Measurements from ENCODE around the gene RIPK4.
A peak's percentile ranks its signal among the peaks of the same experiment; 100 is the strongest.

The RIPK4 gene

DNA sequence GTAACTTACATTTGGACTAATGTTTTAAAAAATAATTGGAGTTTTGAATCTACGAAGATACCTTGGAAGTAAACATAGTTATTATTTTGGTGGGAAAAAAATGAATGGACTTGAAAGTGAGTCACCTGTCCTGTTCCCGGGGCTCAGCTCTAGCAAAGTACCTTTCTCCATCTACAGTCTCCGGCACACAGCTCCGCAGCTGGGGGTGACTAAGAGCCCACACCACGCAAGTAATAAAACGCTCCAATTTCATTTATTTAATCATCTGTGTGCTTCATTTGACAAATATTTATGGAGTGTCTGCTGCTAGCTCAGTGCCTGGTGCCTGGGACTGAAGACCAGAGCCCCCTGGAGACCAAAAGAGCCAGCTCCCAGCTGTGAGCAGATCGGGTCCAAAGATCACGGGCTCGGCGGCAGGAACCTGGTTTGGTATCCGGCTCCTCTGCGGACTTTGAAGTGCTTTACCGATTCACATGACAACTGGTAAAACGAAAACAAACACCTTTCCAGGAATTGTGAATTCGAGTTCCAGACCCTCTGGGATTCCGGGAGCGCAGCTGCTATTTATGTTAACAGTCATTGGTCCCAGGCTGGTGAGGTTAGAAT lies 1.7 kb upstream of the RIPK4 start:
- DNase-seq: peak; percentile 50

DNA sequence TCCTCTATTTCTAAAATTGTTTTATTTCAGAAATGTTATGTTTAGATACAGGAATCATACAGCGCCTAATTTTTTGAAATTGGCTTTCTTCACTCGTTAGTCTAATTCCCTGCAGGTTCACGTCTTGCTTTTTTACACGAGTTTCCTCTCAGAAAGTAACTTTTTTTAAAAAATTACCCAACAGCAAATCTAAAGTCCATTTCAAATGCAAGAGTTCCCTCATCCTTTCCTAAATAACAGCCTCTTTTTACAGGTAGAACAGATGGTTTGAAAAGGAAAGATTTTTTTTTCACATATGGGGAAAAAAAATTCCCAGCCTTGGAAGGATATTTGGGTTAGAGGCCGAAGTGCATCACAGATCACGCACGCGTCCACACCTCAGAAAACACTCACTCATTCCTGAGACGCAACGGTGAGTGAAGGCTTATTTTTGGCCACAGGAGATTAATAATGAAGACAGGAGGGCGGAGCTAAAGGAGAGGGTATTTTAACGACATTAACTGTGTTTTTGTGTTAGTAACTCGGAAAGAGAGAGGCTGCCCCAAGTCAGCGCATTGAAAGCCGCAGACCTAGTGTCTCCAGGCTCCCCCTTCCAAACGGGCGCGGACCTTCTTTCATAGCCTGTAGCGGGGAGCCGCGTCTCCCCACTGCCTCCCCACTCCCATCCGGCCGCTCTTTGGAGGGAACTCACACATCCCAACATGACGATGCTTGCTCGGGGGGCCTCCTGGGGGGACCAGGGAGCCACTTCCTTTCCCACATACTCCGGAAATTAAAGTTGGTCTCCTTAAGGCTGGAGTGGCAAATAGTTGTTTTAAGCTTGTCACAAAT lies 969 bp upstream of the RIPK4 start:
- no peak for DNase-seq

DNA sequence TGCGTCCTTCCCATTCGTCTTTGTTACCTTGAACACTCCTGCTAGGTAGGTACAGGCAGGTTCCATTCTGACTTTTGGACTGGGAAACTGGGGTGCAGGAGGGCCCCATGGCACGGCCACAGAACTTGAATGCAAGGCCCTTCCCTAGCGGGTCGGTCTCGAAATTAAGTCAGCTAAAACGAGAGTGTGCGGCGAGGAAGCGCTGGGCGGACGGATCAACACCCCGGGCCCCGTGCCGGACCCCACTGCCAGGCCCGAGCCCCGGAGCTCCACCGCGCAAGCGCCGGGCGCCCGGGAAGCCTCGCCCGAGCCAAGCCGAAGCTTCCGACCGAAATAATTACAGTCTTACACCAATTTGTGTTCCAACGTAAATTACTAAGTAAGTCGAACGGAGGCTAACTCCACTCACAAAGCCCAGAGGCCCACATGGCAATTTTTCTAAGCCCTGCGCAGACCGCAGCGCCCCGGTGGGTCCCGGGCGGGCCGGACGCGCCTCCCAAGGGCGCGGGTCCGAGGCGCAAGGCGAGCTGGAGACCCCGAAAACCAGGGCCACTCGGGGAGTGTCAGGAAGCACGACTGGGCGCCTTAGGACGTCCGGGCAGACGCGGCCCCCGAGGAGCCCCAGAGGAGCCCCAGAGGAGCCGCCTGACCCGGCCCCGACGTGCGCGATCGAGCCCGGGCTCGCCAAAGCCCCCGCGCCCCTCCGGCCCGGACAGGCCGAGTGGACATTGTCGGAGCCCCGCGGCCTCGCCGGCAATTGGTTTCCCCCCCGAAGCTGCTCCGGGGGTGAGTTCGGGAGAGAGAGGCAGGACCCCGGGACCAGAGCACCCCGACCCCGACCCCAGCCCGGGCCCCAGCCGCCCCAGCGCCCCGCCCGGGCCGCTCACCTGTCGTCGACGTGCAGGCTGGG lies 624 bp downstream of the RIPK4 start:
- DNase-seq: no peak

DNA sequence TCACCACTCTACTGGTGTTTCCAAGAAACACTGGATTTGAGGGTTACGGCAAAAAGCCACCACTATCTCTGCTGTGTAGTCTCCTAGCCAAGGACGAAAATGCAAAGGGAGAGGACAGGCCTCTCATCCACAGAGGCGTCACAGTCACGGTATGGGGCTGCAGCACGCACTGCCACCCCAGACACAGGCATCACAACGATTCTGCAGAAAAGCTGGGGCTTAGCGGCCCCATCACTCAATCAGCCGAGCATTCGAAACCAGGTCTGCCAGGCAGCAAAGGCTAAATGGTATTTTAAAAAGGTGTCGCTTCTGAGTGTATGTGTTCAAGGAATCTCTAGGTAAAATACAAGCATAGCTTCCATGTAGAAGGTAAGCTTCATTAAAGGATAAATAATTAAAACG lies 1.4 kb downstream of the RIPK4 start:
- no peak for DNase-seq

DNA sequence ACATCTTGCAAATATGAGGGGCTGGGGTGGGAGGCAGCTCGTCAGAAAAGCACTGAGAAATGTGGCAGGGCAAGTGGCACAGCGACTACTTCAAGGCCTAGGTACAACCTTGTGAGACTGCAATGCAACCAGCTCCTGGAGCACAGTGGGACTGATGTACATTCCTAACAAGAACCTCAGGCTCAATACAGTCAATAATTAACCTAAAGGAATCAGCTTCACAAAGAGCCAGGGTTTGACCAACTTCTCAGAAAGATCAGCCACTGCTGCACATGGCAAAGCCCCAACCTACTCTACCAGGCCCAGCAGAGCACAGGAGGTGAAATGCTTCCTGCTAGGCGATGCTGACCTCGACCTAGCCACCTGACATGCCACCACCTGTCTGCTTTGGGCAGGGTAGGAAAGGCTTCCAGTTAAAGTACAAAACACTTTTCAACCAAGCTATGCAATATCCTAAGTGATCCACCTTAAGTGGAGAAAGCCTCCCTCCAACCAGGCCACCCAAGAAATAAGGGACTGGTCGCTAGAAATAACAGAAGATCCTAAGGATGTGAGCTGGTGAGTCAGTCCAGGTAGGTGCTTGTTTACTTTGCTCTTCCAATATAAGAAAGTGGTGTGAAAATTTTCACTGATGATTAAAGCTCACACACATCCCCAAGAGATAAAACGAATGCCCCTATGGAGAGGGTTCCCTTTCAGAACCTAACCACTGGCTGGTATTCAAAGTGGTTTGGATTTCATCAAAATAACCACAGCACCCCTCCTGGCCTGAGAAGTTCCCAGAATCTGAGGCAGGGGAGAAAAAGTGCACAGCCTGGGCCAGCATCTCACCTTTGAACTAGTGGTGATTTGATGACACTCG lies 2.1 kb downstream of the RIPK4 start:
- DNase-seq: no peak

DNA sequence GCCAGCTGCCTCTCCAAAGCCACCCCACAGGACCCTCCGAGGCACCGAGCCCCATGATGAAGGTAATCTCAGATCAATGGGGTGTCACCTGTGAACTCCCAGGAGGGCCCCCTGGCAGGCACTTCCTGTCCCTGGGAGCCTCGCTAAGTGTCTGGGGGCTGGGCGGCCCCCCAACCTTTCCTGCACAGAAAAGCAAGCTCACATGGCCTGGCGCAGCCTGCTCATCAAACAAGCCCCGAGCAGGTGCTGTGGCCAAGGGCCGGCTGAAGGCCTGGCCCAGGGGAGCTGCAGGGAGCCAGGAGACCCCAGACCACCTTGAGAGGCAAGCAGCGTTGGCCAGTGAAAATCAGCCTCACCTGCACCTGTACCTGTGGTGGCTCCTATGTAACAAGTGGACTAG lies 2.9 kb downstream of the RIPK4 start:
- DNase-seq: no peak

DNA sequence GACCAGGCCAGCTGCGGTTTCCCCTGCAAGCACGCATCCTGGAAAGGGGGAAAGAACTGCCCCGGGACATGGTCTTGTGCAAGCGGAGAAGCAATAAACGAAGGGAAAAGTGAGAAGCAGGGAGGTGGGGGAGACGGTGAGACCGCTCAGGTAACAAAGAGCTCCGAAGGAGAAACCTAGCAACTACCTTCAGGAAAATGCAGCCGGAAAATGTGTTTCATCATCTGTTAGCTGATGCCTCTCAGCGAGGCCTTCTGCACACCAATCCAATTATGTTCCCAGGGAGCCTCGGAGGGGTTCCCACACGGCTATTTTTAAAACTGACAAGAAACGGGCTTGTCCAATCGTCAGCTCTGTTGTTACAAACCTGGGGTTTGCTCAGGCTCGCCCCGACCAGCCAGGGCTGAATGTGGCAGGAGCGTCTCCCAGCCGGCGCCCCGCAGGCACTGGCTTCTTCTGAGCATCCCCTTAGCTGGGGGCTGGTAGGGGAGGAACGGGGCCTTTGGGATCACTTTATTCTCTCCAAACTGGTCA lies 3.4 kb downstream of the RIPK4 start:
- DNase-seq: no peak

DNA sequence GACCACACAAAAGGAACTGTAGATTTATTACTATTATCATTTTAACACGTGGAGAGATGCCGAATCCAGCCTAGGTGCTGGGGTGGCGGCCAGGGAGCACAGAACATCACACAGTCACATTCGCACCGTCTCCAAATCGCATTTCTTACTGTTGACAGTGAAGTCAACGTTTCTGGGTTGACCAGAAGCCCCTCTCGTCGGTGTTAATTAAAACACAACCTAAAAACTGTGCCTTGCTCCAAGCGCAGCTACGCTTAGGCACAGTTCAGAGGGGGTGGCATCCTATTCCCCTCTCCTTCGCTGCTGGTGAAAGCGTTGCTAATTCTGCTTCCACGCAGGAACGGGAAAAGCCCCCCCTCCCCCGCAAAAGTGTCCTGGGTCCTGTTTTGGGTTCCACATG lies 4.1 kb downstream of the RIPK4 start:
- no peak for DNase-seq

DNA sequence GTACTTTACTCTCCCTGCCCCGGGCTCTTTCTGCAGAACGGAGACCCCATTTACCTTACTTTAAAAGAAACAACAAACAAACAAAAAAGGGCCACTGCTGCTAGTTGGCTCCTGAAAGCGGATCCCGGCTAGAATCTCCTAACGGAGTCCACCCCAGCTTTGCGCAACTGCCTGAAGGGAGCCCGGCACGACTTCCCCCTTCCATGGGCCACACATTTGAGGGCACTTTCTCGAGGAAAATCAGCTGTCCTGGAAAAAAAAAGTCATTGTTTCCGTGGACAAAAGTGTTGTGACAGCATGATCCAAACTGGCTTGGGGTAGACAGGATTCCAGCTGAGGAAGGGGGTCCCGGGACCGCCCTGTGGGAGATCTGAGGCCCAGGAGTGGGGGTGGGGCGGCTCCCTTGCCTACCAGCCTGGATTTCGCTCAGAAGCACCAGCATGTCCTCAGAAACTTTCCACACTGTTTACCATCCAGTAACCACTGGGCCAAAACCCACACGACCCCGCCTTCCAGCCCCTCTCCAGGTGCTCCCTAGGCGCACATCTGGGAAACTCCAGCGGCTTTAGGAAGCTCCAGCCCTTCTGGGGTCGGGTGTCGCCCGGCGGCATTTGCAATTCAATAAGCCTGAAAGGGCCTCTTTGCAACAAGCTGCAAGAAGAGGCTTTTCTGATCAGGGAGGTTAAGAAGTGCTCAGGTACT lies 4.8 kb downstream of the RIPK4 start:
- DNase-seq: no peak

DNA sequence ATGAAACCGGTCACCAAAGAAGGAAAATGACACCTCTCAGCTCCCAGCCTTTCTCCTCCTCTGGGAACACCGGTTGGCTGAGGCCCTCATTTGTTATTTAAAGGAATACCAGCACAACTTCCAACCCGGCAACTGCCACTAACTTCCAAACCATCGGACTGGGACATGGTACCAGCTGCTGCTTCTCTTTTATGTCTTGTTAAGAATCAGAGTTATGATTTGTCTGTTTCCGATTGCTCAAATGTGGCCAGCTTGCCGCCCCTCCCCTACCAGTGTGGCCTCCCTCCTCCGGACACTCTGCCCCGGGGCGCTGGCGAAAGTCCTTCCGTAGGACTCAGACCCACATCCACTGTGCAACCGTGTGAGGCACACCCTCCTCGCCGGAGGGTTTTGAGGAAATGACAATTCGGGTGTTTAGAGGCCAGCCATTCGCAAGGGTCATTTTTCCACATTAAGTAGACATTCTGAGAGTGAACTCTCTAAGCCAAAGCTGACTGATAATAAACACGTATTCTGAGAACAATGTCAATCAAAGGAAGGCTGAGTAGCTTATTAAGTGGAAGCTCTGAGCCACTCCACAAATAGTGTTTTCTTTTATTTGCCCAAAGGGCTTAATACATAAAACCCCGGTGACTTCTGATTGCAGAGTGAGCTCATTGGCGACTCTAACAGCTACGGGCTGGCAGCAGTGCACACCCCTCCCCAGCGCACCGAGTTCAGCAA lies 5.5 kb downstream of the RIPK4 start:
- DNase-seq: no peak

DNA sequence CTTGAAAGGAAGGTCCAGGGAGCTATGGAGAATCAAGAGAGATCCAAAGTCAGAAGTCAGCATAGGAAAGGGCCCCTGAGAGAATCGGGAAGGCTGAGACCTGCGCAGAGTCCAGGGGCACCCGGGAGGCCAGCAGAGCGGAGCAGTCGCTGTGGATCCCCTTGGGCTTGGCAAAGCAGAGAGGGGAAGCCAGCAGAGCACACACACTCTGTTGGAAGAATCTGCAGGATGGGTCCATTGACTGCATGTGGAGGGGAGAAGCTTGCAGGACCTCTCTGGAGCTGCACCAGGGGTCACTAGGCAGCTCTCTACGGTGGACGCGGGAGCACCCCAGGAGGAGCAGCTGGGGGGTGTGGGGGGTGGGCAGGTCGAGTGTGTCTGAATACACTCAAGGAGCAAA lies 6.4 kb downstream of the RIPK4 start:
- no peak for DNase-seq

DNA sequence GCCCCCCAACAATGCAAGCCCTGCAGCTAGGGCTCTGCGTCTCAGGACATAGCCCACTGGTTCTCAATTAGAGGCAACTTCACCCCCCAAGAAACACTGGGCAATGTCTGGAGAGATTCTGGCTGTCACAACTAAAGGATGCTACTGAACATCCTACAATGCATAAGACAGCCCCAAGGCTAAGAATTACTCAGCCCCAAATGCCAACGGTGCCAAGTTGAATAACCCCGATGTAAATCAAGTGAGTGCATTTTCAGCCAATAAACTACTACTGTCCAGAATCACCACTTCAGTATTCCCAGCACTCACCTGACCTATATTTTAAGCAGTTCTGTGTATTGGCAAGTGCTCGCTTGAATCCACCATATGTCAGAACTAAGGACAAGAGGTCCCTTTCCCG lies 6.9 kb downstream of the RIPK4 start:
- DNase-seq: no peak

DNA sequence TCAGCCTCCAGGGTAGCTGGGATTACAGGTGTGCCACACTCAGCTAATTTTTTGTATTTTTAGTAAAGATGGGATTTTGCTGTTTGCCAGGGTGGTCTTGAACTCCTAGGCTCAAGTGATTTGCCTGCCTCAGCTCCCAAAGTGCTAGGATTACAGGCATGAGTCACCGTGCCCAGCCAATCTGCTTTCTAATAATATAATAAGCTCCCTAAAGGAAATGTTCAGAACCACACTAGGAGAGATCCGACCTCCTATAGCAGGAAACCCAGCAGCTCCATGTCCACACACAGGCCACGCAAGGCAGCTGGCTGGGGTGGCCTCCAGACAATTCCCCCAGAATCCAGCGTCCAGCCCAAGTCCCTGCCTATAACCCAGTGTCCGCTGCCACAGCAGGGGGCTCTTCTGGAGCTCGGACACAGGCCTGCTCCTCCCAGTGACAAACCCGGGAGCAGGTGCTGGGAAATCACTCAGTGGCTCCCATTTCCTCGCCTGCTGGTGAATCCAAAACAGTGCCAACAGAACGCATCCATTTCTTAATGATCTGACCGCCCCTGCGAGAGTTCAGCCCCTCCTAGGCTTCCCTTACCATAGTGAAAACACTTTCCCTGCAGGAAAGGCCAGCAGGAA lies 7.5 kb downstream of the RIPK4 start:
- no peak for DNase-seq

DNA sequence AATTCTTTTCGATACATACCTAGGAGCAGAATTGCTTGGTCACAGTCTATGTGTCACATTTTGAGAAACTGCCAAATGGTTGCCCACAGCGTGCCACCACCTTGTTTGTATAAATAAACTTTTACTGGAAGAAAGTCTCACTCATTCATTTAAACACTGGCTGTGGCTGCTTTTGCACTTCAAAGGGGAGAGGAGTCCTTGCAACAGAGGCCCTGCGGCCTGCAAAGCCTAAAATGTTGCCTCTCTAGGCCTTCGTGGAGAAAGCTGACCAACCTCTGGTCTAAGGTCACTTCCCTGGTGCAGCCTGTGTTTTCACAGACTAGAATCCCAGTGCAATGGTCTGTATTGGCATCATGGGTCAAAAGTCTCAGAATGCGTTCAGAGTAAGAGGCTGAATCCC lies 8.3 kb downstream of the RIPK4 start:
- no peak for DNase-seq

DNA sequence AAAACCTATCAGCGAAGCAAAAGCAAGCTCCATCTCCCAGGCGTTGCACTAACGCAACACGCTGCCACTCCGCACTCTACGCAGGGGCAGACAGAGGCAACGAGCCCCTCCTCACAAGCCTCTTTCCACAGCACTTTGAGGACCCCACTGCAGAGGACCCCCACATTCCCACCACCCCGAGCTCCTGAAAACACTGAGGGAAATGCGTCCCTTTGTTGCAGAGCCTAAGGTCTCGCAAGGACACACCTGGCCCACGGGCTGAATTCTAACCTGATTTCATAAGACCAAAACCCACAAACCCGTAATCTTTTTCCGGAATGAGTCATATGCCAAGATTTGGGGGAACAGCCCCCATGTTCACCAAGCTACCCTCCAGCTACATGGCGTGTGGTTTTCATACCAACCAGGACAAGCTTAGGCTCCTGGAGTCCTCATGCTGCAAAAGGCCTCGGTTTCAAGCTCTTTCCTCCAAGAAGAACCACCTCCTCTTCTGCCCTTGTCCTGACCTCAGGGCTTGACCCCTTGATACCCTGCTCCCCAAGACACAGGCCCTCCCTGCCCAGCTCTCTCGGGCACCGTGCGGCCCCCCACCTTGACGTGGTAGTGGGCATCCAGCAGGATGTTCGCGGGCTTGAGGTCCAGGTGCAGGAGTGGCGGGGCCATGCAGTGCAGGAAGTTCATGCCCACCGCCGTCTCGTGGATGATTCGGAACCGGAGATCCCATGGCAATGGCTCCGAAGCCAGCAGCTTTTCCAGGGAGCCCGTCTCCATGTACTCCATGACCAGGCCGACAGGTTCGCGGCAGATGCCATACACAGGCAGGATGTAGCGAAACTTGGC lies 10.7 kb downstream of the RIPK4 start:
- no peak for DNase-seq

DNA sequence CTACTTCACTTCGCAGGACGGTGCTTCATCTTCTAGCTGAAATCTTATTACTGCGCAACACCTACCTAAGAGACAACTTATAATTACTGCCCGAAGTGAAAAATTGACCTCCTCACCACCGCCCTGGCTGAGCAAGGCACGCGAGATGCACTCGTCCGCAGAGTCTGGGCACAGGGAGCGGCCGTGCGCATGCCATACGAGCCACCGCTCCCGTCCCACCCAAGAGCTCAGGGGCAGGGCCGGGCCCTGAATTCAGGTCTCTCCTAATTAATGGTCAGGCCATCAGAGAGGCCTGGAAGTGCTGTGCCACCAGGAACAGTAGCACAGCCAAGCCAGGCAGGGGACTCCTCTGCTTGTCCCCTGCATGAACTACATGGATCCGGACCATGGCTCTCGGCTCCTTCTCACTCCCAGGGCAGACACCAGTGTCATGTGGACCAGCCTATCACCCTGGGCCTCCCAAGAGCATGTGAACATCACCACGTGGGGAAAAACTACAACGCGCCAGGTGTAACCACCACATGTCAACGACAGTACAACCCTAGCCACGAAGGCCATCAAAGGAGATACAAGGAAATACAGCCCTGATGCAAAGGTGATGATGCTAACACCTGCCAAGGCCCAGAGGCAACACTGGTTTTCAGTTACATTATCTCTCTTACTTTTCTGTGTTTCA lies 11.5 kb downstream of the RIPK4 start:
- no peak for DNase-seq

DNA sequence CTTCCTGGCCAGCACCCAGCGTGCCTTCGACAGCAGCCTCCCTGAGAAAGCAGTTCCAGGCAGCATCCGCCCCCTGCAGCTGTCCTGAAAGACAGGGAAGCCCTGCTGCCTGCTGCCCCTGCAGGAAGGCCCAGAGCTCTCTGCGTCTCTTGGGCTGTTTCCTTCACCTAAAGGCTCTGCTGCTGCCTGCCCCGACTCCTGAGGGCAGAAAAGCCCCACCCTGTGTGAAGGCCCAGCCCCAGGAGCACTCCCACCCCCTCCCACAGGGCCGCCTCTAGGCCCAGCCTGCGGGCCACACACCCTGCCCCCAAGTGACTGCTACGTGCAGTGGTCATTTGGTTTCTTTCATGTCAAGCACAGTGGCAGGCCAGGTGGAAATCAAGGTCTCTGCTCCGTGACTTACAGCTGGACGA lies 12.4 kb downstream of the RIPK4 start:
- no peak for DNase-seq

DNA sequence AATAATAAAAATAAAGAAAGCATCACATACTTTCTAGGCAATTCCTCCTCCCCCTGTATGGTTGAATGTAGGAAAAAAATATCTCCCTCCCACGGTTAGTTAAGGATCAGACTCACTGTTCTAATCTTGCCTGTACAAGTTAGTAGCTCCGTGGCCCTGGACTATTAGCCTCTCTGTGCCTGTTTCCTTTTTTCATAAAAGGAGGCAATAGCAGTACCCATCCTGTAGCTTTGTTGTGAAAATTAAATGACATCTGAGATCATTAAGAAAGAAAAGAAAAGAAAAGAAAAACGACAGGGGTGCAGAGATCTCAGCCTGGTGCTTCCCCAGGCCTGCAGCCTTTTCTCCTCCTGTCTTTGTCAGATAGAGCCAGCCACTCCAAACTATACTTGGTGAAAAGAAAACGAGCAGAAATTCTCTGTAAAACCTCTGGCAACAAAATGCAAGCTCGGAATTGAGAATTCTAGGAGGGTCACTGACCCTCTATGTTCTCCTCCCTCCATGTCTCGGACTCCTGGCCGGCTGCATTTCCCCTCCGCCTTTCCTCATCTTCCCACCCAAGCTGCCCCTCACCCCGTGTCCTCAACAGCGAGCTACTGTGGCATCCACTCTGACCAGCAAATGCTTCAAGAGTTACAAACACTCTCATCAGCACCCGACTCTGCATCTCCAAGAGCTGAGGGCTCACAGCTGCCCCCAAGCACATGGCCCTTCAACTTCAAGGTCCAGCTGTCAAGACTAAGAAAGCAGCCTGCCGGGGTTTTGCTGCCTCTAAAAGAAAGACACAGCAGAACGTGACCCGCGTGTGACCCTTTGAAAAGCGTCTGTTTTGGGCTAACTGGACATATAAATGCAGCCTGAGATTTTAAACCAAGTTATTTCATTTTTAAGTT lies 13.6 kb downstream of the RIPK4 start:
- no peak for DNase-seq

Measured in amniotic stem cell (primary cell).